Measurements from ENCODE around the gene DSTN.

Gene DSTN

DNA sequence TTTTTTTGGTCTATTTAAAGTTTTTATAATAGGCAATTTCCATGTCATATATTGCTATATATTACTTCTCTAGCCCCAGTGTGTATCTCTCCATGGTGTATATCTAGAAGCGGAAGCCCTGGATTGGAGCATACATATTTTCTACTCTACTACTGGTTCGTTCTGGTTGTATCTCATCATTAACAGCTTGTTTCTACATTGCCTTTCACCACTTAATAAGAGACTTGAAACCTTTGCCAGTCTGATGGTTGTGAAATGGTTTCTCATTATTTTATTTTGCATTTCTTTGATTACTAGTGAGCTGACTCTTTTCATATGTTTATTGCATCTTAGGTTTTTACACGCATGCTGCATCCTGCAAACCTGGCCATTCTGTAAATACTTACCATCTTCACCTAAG lies 3.6 kb downstream of the DSTN start:
- H3K36me3 ChIP-seq (ENCODE audit: insufficient read depth, low read length), result no peaks in the 10 kb centered on the region
- no peak overlapping the region for H3K4me3 ChIP-seq (ENCODE audit: low read length)
- H2AFZ ChIP-seq (ENCODE audit: low read depth, low read length), result no peak overlapping the region
- no peaks in the 10 kb centered on the region for H3K27me3 ChIP-seq (ENCODE audit: insufficient read depth, low read length)
- peaks cover 11% of the 10 kb centered on the region for H3K4me1 ChIP-seq (ENCODE audit: insufficient read depth, low read length)
- no peaks in the 10 kb centered on the region for H3K9me3 ChIP-seq (ENCODE audit: low read length)

DNA sequence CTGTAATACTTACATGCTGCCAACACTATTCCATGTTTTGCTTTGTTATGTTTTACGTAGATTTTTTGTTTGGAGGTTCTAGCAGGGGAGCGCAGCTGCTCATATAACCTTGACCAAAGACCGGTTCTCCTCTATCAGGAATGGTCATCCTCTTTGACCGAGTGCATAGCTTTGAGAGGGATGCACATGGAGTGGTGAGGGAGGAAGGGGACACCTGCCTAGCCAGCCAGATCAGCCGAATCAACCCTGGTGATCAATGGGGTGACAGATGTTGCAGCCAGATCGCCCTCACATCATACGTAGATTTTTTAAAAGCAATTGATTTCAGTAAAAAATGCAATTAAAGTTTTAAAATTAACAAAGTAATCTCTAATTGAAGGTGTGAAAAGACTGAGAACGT lies 6.3 kb downstream of the DSTN start:
- peaks cover 10% of the 10 kb centered on the region for H3K4me1 ChIP-seq (ENCODE audit: insufficient read depth, low read length)

DNA sequence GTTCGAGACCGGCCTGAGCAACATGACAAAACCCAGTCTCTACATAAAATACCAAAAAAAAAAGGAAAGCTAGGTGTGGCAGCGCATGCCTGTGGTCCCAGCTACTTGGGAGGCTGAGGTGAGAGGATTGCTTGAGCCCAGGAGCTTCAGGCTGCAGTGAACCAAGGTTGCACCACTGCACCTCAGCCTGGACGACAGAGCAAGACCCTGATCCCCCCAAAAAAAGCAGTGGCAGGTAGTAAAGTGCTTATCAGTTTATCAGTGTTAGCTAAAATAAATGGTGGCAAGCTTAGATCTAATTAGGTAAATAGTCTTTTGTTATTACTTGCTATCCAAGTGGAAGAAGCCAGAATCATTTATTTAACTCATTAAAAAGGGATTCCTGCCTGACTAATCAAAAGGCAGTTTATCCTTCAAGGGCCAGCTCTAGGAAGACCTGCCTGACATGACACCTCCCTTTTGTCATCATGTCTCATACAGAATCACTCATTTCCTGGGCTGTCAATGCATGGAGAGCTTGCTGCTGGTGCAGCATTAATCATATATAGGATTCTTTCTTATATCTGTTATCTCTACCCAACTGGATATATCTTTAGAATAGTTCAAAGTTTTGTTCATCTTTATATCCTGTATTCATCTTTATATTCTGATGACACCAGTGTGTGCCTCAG lies 9.6 kb downstream of the DSTN start:
- no peaks in the 10 kb centered on the region for H3K36me3 ChIP-seq (ENCODE audit: insufficient read depth, low read length)
- H2AFZ ChIP-seq (ENCODE audit: low read depth, low read length), result no peak overlapping the region
- H3K27me3 ChIP-seq (ENCODE audit: insufficient read depth, low read length), result no peaks in the 10 kb centered on the region
- H3K4me3 ChIP-seq (ENCODE audit: low read length), result no peak overlapping the region
- no peaks in the 10 kb centered on the region for H3K4me1 ChIP-seq (ENCODE audit: insufficient read depth, low read length)
- H3K9me3 ChIP-seq (ENCODE audit: low read length), result no peaks in the 10 kb centered on the region

More for the DNA sequence above, 6.3 kb downstream of the DSTN start:
- no peaks in the 10 kb centered on the region for H3K36me3 ChIP-seq (ENCODE audit: insufficient read depth, low read length)
- no peak overlapping the region for H2AFZ ChIP-seq (ENCODE audit: low read depth, low read length)
- H3K27me3 ChIP-seq (ENCODE audit: insufficient read depth, low read length), result no peaks in the 10 kb centered on the region
- H3K4me3 ChIP-seq (ENCODE audit: low read length), result no peak overlapping the region
- no peaks in the 10 kb centered on the region for H3K9me3 ChIP-seq (ENCODE audit: low read length)

DNA sequence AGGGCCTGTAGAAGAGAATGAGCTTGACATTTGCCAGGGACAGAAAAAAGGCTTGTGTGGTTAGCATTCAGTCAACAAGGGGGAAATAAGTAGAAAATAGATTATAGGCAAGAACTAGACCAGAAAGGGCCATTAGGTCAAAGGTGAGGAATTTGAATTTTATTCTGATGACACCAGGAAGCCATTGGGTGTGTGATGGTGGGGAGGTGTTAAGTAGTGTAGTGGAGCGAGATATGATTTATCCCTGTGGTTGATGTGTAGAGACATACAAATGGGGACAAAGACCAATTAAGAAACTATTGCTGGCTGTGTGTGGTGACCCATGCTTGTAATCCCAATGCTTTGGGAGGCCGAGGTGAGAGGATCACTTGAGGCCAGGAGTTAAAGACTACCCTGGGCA lies 11.0 kb downstream of the DSTN start:
- Histone ChIP-seq H3K4me3 (ENCODE audit: low read length) (no peak overlapping the region), H2AFZ (ENCODE audit: low read depth, low read length) (no peak overlapping the region), H3K36me3 (ENCODE audit: insufficient read depth, low read length) (no peaks in the 10 kb centered on the region), H3K27me3 (ENCODE audit: insufficient read depth, low read length) (no peaks in the 10 kb centered on the region), H3K9me3 (ENCODE audit: low read length) (no peaks in the 10 kb centered on the region), H3K4me1 (ENCODE audit: insufficient read depth, low read length) (no peaks in the 10 kb centered on the region)

DNA sequence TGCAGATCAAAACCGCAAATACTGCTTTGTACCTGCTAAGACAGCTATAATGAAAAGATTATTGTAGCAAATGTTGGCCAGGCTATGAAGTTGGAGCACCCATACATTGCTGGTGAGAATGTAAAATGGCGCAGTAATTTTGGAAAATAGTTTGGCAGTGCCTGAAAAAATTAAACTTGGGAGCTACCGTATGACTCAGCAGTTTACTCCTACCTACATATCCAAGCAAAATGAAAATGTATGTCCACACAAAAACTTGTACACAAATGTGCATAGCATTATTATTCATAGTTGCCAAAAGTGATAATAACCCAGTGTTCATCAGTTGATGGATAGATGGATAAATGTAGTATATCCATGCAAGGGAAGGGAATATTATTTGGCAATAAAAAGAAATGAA lies 13.3 kb downstream of the DSTN start:
- no peaks in the 10 kb centered on the region for H3K9me3 ChIP-seq (ENCODE audit: low read length)
- H3K27me3 ChIP-seq (ENCODE audit: insufficient read depth, low read length), result no peaks in the 10 kb centered on the region
- no peak overlapping the region for H3K4me3 ChIP-seq (ENCODE audit: low read length)
- H3K36me3 ChIP-seq (ENCODE audit: insufficient read depth, low read length), result no peaks in the 10 kb centered on the region
- H3K4me1 ChIP-seq (ENCODE audit: insufficient read depth, low read length), result no peaks in the 10 kb centered on the region
- no peak overlapping the region for H2AFZ ChIP-seq (ENCODE audit: low read depth, low read length)

DNA sequence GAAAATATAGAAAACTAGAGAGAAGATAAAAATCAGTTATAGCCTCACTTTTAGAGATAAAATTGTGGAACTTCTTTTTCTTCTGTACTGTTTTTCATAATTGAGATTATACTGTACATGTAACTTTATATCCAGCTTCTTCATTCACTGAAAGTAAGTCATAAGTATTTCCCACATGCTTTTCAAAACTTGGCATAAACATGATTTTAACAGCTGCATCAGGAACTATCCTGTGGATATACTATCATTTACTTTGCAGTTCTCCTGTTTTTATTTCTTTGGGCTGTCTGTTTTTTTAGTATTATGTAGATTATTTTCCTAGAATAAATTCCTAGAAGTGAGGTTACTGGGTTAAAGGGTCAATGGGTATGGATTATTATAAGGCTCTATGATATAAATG lies 14.8 kb downstream of the DSTN start:
- H3K4me3 ChIP-seq (ENCODE audit: low read length), result no peak overlapping the region
- H3K36me3 ChIP-seq (ENCODE audit: insufficient read depth, low read length), result no peaks in the 10 kb centered on the region

DNA sequence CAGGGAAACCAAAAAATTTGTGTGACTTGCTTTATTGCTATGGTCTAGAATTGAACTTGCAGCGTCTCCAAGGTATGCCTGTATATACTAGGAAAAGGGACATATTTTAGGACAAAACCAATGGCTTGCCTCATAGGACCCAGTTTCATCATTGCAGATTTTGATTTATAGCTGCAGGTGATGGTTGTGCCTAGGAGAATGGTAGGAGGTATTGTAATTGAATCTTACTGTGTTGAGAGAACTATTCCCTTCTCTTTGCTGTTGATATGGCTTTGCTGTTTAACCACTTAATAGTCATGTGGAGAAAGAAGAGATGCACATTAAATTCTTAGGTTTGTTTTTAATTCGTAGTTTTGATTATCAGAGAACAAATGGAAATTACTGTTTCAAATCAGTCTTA lies 16.4 kb downstream of the DSTN start:
- H2AFZ ChIP-seq (ENCODE audit: low read depth, low read length), result no peak overlapping the region
- no peaks in the 10 kb centered on the region for H3K36me3 ChIP-seq (ENCODE audit: insufficient read depth, low read length)
- no peak overlapping the region for H3K4me3 ChIP-seq (ENCODE audit: low read length)
- H3K9me3 ChIP-seq (ENCODE audit: low read length), result no peaks in the 10 kb centered on the region
- H3K27me3 ChIP-seq (ENCODE audit: insufficient read depth, low read length), result no peaks in the 10 kb centered on the region
- no peaks in the 10 kb centered on the region for H3K4me1 ChIP-seq (ENCODE audit: insufficient read depth, low read length)

More for the DNA sequence above, 14.8 kb downstream of the DSTN start:
- H2AFZ ChIP-seq (ENCODE audit: low read depth, low read length), result no peak overlapping the region
- H3K27me3 ChIP-seq (ENCODE audit: insufficient read depth, low read length), result no peaks in the 10 kb centered on the region
- H3K9me3 ChIP-seq (ENCODE audit: low read length), result no peaks in the 10 kb centered on the region
- H3K4me1 ChIP-seq (ENCODE audit: insufficient read depth, low read length), result no peaks in the 10 kb centered on the region

DNA sequence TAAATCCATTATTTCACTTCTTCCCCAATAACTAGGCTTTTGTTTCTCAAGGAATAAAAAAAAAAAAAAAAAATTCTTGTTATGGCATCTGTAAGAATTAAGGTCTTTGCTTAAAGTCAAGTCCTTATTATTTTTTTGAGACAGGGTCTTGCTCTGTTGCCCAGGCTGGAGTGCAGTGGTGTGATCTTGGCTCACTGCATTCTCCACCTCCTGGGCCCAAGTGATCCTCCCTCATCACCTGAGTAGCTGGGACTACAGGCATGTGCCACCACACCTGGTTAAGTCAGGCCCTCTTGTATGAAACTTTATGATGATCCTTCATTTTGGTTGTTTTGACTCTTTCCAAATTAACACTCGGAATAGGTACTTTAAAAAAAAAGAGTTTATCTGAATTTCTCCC lies 17.3 kb downstream of the DSTN start:
- Histone ChIP-seq H3K4me1 (ENCODE audit: insufficient read depth, low read length) (no peaks in the 10 kb centered on the region), H2AFZ (ENCODE audit: low read depth, low read length) (no peak overlapping the region), H3K27me3 (ENCODE audit: insufficient read depth, low read length) (no peaks in the 10 kb centered on the region)

DNA sequence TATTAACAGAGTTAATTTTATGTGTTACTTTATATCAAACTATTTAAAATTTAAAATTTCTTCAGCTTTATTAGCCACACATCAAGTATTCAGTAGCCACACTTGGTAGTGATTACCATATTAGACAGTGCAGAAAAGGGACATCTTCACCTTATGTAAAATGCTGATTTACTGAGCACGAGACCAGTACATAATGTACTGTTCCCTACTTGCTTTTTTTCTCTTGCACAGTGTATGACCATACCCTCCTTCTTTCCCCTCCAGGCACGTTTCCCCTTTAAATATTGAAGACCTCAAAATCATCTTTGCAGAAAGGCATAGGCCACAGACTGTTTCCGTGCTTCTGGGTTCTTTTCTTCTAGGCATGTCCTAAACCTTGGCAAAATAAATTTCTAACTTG lies 17.9 kb downstream of the DSTN start:
- Histone ChIP-seq H3K9me3 (ENCODE audit: low read length) (no peaks in the 10 kb centered on the region), H3K36me3 (ENCODE audit: insufficient read depth, low read length) (no peaks in the 10 kb centered on the region), H2AFZ (ENCODE audit: low read depth, low read length) (no peak overlapping the region), H3K4me3 (ENCODE audit: low read length) (no peak overlapping the region), H3K4me1 (ENCODE audit: insufficient read depth, low read length) (no peaks in the 10 kb centered on the region), H3K27me3 (ENCODE audit: insufficient read depth, low read length) (no peaks in the 10 kb centered on the region)

More for the DNA sequence above, 17.3 kb downstream of the DSTN start:
- no peaks in the 10 kb centered on the region for H3K9me3 ChIP-seq (ENCODE audit: low read length)
- H3K4me3 ChIP-seq (ENCODE audit: low read length), result no peak overlapping the region
- H3K36me3 ChIP-seq (ENCODE audit: insufficient read depth, low read length), result no peaks in the 10 kb centered on the region

DNA sequence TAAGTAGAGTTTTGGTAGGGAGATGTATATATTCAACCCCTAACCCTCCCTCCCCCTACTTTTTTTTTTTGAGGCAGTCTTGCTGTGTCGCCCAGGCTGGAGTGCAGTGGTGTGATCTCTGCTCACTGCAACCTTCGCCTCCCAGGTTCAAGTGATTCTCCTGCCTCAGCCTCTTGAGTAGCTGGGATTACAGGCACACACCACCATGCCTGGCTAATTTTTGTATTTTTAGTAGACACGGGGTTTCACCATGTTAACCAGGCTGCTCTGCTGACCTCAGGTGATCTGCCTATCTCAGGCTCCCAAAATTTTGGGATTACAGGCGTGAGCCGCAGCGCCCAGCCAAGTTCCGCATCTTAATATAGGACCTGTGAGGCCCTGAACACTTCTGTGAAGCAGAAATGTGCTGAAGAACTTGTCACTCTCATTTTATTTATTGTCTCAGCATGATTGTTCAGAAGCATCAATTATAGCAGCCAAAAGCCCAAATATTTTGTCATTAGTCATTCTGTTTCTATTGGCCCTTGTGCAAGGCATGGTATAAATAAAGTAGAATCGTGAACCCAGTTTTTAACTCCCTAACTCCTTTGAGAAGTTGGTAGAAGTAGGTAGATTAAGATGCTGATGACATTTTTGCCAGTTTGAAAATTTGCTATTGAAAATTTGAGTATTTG lies 19.4 kb downstream of the DSTN start:
- H3K36me3 ChIP-seq (ENCODE audit: insufficient read depth, low read length), result no peaks in the 10 kb centered on the region
- no peak overlapping the region for H2AFZ ChIP-seq (ENCODE audit: low read depth, low read length)
- no peak overlapping the region for H3K4me3 ChIP-seq (ENCODE audit: low read length)
- no peaks in the 10 kb centered on the region for H3K27me3 ChIP-seq (ENCODE audit: insufficient read depth, low read length)
- no peaks in the 10 kb centered on the region for H3K9me3 ChIP-seq (ENCODE audit: low read length)
- H3K4me1 ChIP-seq (ENCODE audit: insufficient read depth, low read length), result no peaks in the 10 kb centered on the region

DNA sequence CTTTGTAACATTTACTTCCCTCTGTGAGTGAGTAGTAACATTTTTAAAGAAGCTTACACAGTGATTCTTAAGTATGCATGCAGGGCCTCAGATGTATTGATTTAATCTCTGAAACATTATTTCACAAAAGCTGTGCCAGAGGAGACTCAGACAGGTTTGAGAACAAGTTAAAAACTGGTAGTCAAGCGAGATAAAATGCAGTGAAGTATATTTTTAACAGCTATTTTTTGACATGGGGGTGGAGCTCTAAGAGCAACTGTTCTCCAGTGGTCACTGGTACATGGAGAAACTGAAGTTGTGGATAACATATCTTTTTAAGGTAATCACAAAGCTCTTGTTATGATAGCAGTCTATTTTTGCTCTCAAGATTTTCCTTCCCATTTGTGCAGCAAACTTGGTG lies 20.4 kb downstream of the DSTN start:
- no peaks in the 10 kb centered on the region for H3K36me3 ChIP-seq (ENCODE audit: insufficient read depth, low read length)
- no peaks in the 10 kb centered on the region for H3K9me3 ChIP-seq (ENCODE audit: low read length)
- no peaks in the 10 kb centered on the region for H3K27me3 ChIP-seq (ENCODE audit: insufficient read depth, low read length)
- H2AFZ ChIP-seq (ENCODE audit: low read depth, low read length), result no peak overlapping the region
- H3K4me3 ChIP-seq (ENCODE audit: low read length), result no peak overlapping the region
- no peaks in the 10 kb centered on the region for H3K4me1 ChIP-seq (ENCODE audit: insufficient read depth, low read length)

DNA sequence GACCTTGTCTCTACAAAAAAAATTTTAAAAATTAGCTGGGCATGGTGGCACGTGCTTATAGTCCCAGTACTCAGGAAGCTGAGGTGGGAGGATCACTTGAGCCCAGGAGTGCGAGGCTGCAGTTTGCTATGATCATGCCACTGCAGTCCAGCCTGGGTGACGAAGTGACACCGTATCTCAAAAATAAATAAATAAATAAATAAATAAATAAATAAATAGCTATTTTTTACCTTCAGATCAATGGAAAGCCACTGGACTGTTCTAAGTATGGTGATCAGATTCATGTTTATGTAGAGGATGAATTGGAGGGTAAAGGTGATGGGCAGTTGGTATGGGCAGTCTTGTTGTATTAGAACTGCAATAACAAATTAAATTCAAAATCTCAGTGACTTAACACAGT lies 24.0 kb downstream of the DSTN start:
- Histone ChIP-seq H3K9me3 (ENCODE audit: low read length) (no peaks in the 10 kb centered on the region), H3K4me1 (ENCODE audit: insufficient read depth, low read length) (no peaks in the 10 kb centered on the region), H2AFZ (ENCODE audit: low read depth, low read length) (no peak overlapping the region), H3K4me3 (ENCODE audit: low read length) (no peak overlapping the region), H3K36me3 (ENCODE audit: insufficient read depth, low read length) (no peaks in the 10 kb centered on the region), H3K27me3 (ENCODE audit: insufficient read depth, low read length) (no peaks in the 10 kb centered on the region)

DNA sequence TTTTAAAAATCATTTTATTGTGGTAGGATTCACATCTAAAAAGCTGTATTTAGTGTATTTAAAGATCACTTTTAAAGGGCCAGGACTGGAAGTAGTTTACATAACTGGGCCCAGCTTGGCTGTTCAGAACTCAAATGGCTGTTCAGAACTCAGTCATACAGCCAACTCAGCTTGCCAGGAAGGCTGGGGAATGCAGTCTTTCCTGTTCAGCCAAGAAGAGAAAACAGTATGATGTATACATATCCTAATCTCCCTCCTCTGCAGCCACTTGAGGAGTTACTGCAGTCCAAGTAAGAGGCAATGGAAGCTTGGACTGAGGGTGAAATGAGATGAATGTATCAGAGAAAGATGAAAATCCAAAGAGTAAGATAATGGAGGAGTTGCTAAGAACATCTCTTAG lies 24.6 kb downstream of the DSTN start:
- Histone ChIP-seq H3K4me3 (ENCODE audit: low read length) (no peak overlapping the region), H2AFZ (ENCODE audit: low read depth, low read length) (no peak overlapping the region), H3K27me3 (ENCODE audit: insufficient read depth, low read length) (no peaks in the 10 kb centered on the region), H3K36me3 (ENCODE audit: insufficient read depth, low read length) (no peaks in the 10 kb centered on the region), H3K9me3 (ENCODE audit: low read length) (no peaks in the 10 kb centered on the region), H3K4me1 (ENCODE audit: insufficient read depth, low read length) (no peaks in the 10 kb centered on the region)

DNA sequence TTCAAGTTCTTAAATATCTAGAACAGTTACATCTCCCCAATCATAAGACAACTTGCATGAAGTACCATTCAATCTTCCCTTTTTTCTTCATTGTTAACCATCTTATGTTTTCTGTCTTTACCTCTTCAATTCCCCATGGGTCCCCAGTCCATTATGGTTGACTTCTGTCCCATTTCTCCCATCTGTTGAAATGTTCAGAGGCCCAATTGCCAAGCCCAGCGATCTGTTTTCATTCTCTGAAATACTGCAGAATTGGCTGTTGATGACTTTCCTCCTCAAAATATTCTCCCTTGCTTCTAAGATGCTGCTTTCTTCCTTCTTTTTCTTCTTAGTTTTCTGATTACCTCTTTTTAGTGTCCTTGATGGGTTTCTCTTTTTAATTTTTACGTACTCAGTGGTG lies 26.0 kb downstream of the DSTN start:
- Histone ChIP-seq H3K4me1 (ENCODE audit: insufficient read depth, low read length) (no peaks in the 10 kb centered on the region), H3K36me3 (ENCODE audit: insufficient read depth, low read length) (no peaks in the 10 kb centered on the region), H3K9me3 (ENCODE audit: low read length) (no peaks in the 10 kb centered on the region), H2AFZ (ENCODE audit: low read depth, low read length) (no peak overlapping the region), H3K27me3 (ENCODE audit: insufficient read depth, low read length) (no peaks in the 10 kb centered on the region), H3K4me3 (ENCODE audit: low read length) (no peak overlapping the region)

All from neuron (in vitro differentiated cells).